Measurements from ENCODE around the gene PDE6G. TPM values are rescaled to one million over a fixed set of nuclear protein-coding genes. Genes with fewer than 3 reads are reported as not detected.

Gene PDE6G
- total and polyA plus RNA-seq, 2 of the 13 experiments (the other 11 are each of a cell fraction or from before 2014, with no cell fraction given), result 1.4 to 6.7 TPM

- no peak; the same call in 1 of the 2 replicates for TF ChIP-seq ZNF263 (CRISPR knock-in tag; IDR thresholded peaks at IDR 0.05)
- TF ChIP-seq JUN (CRISPR knock-in tag; IDR thresholded peaks at IDR 0.05), result no peak
- TF ChIP-seq ZNF331 (CRISPR knock-in tag; IDR thresholded peaks at IDR 0.05), result no peak
- TF ChIP-seq MNT (IDR thresholded peaks at IDR 0.05), result 0 out of 2 replicates have a peak, but pooled peaks have one; percentile 36
- 0 out of 2 replicates have a peak, but pooled peaks have one; percentile 10 for TF ChIP-seq ZFP82 (CRISPR knock-in tag; IDR thresholded peaks at IDR 0.05; ENCODE audit: borderline replicate concordance)
- TF ChIP-seq TOE1 (CRISPR knock-in tag; IDR thresholded peaks at IDR 0.05), result no peak
- no peak for TF ChIP-seq HNF1B (CRISPR knock-in tag; IDR thresholded peaks at IDR 0.05)
- TF ChIP-seq ZNF782 (CRISPR knock-in tag; IDR thresholded peaks at IDR 0.05; ENCODE audit: borderline replicate concordance), result 0 out of 2 replicates have a peak, but pooled peaks have one; percentile 8
- TF ChIP-seq, protein P1, sequence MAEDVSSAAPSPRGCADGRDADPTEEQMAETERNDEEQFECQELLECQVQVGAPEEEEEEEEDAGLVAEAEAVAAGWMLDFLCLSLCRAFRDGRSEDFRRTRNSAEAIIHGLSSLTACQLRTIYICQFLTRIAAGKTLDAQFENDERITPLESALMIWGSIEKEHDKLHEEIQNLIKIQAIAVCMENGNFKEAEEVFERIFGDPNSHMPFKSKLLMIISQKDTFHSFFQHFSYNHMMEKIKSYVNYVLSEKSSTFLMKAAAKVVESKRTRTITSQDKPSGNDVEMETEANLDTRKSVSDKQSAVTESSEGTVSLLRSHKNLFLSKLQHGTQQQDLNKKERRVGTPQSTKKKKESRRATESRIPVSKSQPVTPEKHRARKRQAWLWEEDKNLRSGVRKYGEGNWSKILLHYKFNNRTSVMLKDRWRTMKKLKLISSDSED (CRISPR knock-in tag; IDR thresholded peaks at IDR 0.05), result no peak
- no peak for TF ChIP-seq KAT7 (CRISPR knock-in tag; IDR thresholded peaks at IDR 0.05; ENCODE audit: borderline replicate concordance)
- 0 out of 2 replicates have a peak, but pooled peaks have one; percentile 13 for TF ChIP-seq HOXA9 (CRISPR knock-in tag; IDR thresholded peaks at IDR 0.05; ENCODE audit: borderline replicate concordance)
- no peak for TF ChIP-seq ZNF790 (CRISPR knock-in tag; IDR thresholded peaks at IDR 0.05; ENCODE audit: borderline replicate concordance)
- no peak for TF ChIP-seq SNAI1 (CRISPR knock-in tag; IDR thresholded peaks at IDR 0.05; ENCODE audit: borderline replicate concordance)
- TF ChIP-seq MBNL3 (CRISPR knock-in tag; conservative IDR thresholded peaks at IDR 0.05), result no peak
- no peak; the same call in 1 of the 2 replicates for TF ChIP-seq MED1 (CRISPR knock-in tag; IDR thresholded peaks at IDR 0.05)
- TF ChIP-seq ZBTB39 (CRISPR knock-in tag; IDR thresholded peaks at IDR 0.05), result no peak
- TF ChIP-seq TEAD3 (CRISPR knock-in tag; optimal IDR thresholded peaks at IDR 0.05; ENCODE audit: borderline replicate concordance), result no peak
- no peak for TF ChIP-seq ZNF615 (CRISPR knock-in tag; IDR thresholded peaks at IDR 0.05; ENCODE audit: borderline replicate concordance)
- TF ChIP-seq CHCHD3 (CRISPR knock-in tag; IDR thresholded peaks at IDR 0.05), result no peak
- TF ChIP-seq ZNF75D (CRISPR knock-in tag; IDR thresholded peaks at IDR 0.05; ENCODE audit: borderline replicate concordance), result no peak
- TF ChIP-seq ELF3 (CRISPR knock-in tag; IDR thresholded peaks at IDR 0.05), result no peak
These were observed 47.7 kb upstream of the PDE6G start (continued) for GRCh38 chr17:81703747-81704654.
